Panc1 (cell line): ENCODE measurements around the gene ZC3H13. TPM values are rescaled to one million over a fixed set of nuclear protein-coding genes. Genes with fewer than 3 reads are reported as not detected.

Experiments used
- ATAC-seq: fragments of 200-7000 bp; cut with Tn5 transposase; 2 replicates; pipeline ENCODE4 v1.9.1; 2020; ENCODE audit warnings: mild to moderate bottlenecking, moderate library complexity
- BruUV-seq: library from RNA; stranded (reverse); fragments of 400-500 nt; replicated peaks from 2 replicates; lab custom pipeline; 2021; lab: Mats Ljungman, UMichigan
- CTCF ChIA-PET: fragments of 300-600 bp; sonication (Branson Sonifier 250); formaldehyde crosslinking; loops from one replicate; lab custom pipeline; 2022; ENCODE audit warnings: antibody characterized with exemption; lab: Charles Lee
- POLR2A ChIA-PET: fragments of 300-600 bp; sonication (Branson Sonifier 250); formaldehyde crosslinking; loops from one replicate; lab custom pipeline; 2022; ENCODE audit warnings: antibody characterized with exemption; lab: Charles Lee
- DNase-seq: peaks from one replicate; pipeline ENCODE4 v3.0.0-alpha.2; 2010; ENCODE audit warnings: low read depth, low spot score
- H3K27ac ChIP-seq: 2 replicates; pipeline ENCODE4 v1.5.1; 2011; ENCODE audit warnings: mild to moderate bottlenecking, low read length, inconsistent platforms
- H3K27me3 ChIP-seq: fragments of 200-500 bp; sonication (Bioruptor generic); 2 replicates; pipeline ENCODE4 v1.6.0; 2014; ENCODE audit warnings: low read length, inconsistent platforms; ENCODE audit not compliant: control insufficient read depth, insufficient read depth
- H3K36me3 ChIP-seq: fragments of 200-500 bp; sonication (Bioruptor generic); 2 replicates; pipeline ENCODE4 v1.5.1; 2014; ENCODE audit warnings: inconsistent platforms, mild to moderate bottlenecking, low read length, moderate library complexity; ENCODE audit not compliant: control insufficient read depth, insufficient read depth
- H3K4me1 ChIP-seq: 2 replicates; pipeline ENCODE4 v1.5.1; 2011; ENCODE audit warnings: inconsistent platforms, mild to moderate bottlenecking, low read length, moderate library complexity; ENCODE audit not compliant: control insufficient read depth, insufficient read depth
- H3K4me3 ChIP-seq, 2 experiments: 2 replicates each; pipeline ENCODE4 v1.5.1; 2011 to 2012; ENCODE audit warnings: low read depth in 2 of 2, low read length in 2 of 2, mild to moderate bottlenecking in 2 of 2, inconsistent platforms in 1 of 2, moderate library complexity in 1 of 2
- H3K9me3 ChIP-seq: fragments of 200-500 bp; sonication (Bioruptor generic); 2 replicates; pipeline ENCODE4 v1.5.1; 2014; ENCODE audit warnings: low read depth, mild to moderate bottlenecking, inconsistent platforms, low read length, moderate library complexity; ENCODE audit not compliant: control insufficient read depth, insufficient read depth
- POLR2AphosphoS5 ChIP-seq: IDR thresholded peaks from 2 replicates; pipeline ENCODE4 v1.6.1; 2012; ENCODE audit warnings: mild to moderate bottlenecking, low read depth, low read length, moderate library complexity
- SIN3A ChIP-seq: IDR thresholded peaks from 2 replicates; pipeline ENCODE4 v1.6.1; 2012; ENCODE audit warnings: low read depth, mild to moderate bottlenecking, low read length, moderate library complexity, borderline replicate concordance; ENCODE audit not compliant: insufficient read depth
- TCF7L2 ChIP-seq: IDR thresholded peaks from 2 replicates; pipeline ENCODE4 v1.6.1; 2011; ENCODE audit warnings: mild to moderate bottlenecking, low read depth, low read length, inconsistent platforms
- in situ Hi-C: cut with HindIII; loops from 2 replicates; pipeline ENCODE4 v1.10.0; 2016; ENCODE audit warnings: low sequenced_read_pairs, low pct_unique_long_range_greater_than_20kb
- intact Hi-C: fragments of 100-400 bp; cut with micrococcal nuclease; formaldehyde crosslinking; loops from one replicate; pipeline ENCODE4 v1.10.0; 2022; ENCODE audit not compliant: unreplicated experiment
- total RNA-seq: library from RNA; stranded (reverse); gene quantifications from one replicate; pipeline ENCODE4 v1.2.1, GENCODE V29; 2021; ENCODE audit not compliant: unreplicated experiment
- TF ChIP-seq, protein P1 (sequence below), 2 experiments: IDR thresholded peaks; 2 replicates each; pipeline ENCODE4 v1.6.1; 2011 to 2012; ENCODE audit warnings: low read depth in 2 of 2, control low read depth in 1 of 2, low read length in 1 of 2, mild to moderate bottlenecking in 1 of 2, moderate library complexity in 1 of 2; ENCODE audit not compliant: insufficient read depth in 1 of 2
- TF ChIP-seq, protein P2 (sequence below): fragments of 450-650 bp; IDR thresholded peaks from 2 replicates; pipeline ENCODE4 v1.5.1; 2017; ENCODE audit warnings: mild to moderate bottlenecking

ZC3H13 gene
- total RNA-seq, 1 experiment from 2014 or later, result 25.3 TPM

- ChIA-PET CTCF (interaction anchor here (0.5 kb wide), 1 partner anchor 304 kb away, joined by 4 read pairs; no protein-coding TSS in a partner anchor), POLR2A (no interaction called here)
- BruUV-seq, result no TSS peak
- no peak for DNase-seq
- no peaks in the 10 kb centered on the region for H3K27me3 ChIP-seq
- in situ Hi-C loops, result no loop called here
- no peak for ATAC-seq
- no peaks in the 10 kb centered on the region for H3K4me1 ChIP-seq
- intact Hi-C loops, result no loop called here
- no peaks in the 10 kb centered on the region for H3K36me3 ChIP-seq
- H3K27ac ChIP-seq, result no peak overlapping the region
- no peak overlapping the region for H3K4me3 ChIP-seq
- TF ChIP-seq, protein P1, sequence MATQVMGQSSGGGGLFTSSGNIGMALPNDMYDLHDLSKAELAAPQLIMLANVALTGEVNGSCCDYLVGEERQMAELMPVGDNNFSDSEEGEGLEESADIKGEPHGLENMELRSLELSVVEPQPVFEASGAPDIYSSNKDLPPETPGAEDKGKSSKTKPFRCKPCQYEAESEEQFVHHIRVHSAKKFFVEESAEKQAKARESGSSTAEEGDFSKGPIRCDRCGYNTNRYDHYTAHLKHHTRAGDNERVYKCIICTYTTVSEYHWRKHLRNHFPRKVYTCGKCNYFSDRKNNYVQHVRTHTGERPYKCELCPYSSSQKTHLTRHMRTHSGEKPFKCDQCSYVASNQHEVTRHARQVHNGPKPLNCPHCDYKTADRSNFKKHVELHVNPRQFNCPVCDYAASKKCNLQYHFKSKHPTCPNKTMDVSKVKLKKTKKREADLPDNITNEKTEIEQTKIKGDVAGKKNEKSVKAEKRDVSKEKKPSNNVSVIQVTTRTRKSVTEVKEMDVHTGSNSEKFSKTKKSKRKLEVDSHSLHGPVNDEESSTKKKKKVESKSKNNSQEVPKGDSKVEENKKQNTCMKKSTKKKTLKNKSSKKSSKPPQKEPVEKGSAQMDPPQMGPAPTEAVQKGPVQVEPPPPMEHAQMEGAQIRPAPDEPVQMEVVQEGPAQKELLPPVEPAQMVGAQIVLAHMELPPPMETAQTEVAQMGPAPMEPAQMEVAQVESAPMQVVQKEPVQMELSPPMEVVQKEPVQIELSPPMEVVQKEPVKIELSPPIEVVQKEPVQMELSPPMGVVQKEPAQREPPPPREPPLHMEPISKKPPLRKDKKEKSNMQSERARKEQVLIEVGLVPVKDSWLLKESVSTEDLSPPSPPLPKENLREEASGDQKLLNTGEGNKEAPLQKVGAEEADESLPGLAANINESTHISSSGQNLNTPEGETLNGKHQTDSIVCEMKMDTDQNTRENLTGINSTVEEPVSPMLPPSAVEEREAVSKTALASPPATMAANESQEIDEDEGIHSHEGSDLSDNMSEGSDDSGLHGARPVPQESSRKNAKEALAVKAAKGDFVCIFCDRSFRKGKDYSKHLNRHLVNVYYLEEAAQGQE (IDR thresholded peaks at IDR 0.05; ENCODE audit: insufficient read depth in 1 of 2, low read depth in 2 of 2, low read length in 1 of 2), result no peak
- TF ChIP-seq TCF7L2, result no peak
- no peak for TF ChIP-seq POLR2AphosphoS5
- TF ChIP-seq, protein P2, sequence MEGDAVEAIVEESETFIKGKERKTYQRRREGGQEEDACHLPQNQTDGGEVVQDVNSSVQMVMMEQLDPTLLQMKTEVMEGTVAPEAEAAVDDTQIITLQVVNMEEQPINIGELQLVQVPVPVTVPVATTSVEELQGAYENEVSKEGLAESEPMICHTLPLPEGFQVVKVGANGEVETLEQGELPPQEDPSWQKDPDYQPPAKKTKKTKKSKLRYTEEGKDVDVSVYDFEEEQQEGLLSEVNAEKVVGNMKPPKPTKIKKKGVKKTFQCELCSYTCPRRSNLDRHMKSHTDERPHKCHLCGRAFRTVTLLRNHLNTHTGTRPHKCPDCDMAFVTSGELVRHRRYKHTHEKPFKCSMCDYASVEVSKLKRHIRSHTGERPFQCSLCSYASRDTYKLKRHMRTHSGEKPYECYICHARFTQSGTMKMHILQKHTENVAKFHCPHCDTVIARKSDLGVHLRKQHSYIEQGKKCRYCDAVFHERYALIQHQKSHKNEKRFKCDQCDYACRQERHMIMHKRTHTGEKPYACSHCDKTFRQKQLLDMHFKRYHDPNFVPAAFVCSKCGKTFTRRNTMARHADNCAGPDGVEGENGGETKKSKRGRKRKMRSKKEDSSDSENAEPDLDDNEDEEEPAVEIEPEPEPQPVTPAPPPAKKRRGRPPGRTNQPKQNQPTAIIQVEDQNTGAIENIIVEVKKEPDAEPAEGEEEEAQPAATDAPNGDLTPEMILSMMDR, result no peak
- no peak for TF ChIP-seq SIN3A
- no peaks in the 10 kb centered on the region for H3K9me3 ChIP-seq
Observed at GRCh38 chr13:45928176-45928575, 124.4 kb downstream of the ZC3H13 start.

DNA sequence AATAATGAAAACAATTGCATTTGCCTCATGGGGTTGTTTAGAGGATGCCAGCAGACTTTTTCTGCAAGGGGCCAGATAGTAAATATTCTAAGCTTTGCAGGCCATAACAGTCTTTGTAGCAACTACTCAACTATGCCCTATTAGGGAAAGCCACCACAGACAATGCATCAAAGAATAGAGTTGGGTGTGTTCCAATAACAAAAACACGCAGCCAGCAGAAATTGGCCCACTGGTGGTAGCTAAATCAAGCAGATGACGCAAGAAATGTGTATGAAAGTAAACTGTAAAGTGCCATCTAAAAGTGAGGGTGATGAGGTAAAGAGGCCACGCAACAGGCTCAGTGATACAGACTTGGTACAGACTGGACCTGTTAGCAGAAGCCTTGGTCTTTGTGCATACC is 125.8 kb downstream of the ZC3H13 start:
- Histone ChIP-seq H3K27me3 (no peaks in the 10 kb centered on the region), H3K9me3 (no peaks in the 10 kb centered on the region), H3K27ac (no peak overlapping the region), H3K36me3 (no peaks in the 10 kb centered on the region), H3K4me3 (no peak overlapping the region), H3K4me1 (no peaks in the 10 kb centered on the region)
- BruUV-seq, result no TSS peak
- POLR2A ChIA-PET, result no interaction called here
- TF ChIP-seq SIN3A (no peak), POLR2AphosphoS5 (no peak), TCF7L2 (no peak)
- TF ChIP-seq, protein P2, result no peak
- TF ChIP-seq, protein P1 (IDR thresholded peaks at IDR 0.05; ENCODE audit: insufficient read depth in 1 of 2, low read depth in 2 of 2, low read length in 1 of 2), result no peak
- ATAC-seq, result no peak
- intact Hi-C loops (no loop called here), in situ Hi-C loops (no loop called here)
- no peak for DNase-seq
- CTCF ChIA-PET, result no interaction called here
